ENCODE measurements around the gene DCAF16. TPM values are rescaled to one million over a fixed set of nuclear protein-coding genes. Genes with fewer than 3 reads are reported as not detected.

The DCAF16 gene
- total RNA-seq, 1 experiment from 2014 or later = 46.2 TPM

DNA sequence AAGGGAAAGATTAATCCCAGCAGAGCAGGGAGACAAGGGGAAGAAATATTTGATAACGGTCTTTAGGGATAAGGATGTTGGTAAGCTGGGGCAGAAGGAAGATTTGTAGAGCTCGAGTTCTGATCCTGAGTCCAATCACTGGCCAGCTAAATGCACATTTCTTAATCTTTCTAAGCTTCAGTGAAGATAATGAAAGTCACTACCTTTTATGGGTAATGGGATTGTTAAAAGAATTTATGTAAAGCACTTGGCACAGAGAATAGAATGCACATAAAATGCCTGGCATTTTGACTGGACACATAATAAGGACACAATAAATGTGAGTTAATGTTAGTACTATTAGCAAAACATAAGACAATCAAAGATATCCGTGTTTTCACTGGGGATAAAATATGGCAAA is 43.5 kb upstream of the DCAF16 start:
- no peaks in the 10 kb centered on the region for H3K9me3 ChIP-seq (ENCODE audit: control insufficient read depth, low read depth, low read length)
- no peak overlapping the region for H2BK5ac ChIP-seq (ENCODE audit: insufficient read length, low read length)
- no peak for DNase-seq
- no peak overlapping the region for H3T11ph ChIP-seq (ENCODE audit: low read length)
- Mint-ChIP-seq H3K36me3 (ENCODE audit: insufficient read depth in 1 of 3, low read depth in 3 of 3) (peaks cover 0 to 4% (median 0%) of the 10 kb centered on the region in 3 experiments; a peak in 2 of 7 replicates), H3K27me3 (ENCODE audit: low read depth) (no peaks in the 10 kb centered on the region), H3K4me1 (peaks cover 0 to 3% of the 10 kb centered on the region in 2 experiments; a peak in 1 of 4 replicates), H3K27ac (no peak overlapping the region), H3K4me3 (no peak overlapping the region), H3K9me3 (peaks cover 6% of the 10 kb centered on the region in 2 experiments; a peak in 3 of 5 replicates)
- TF ChIP-seq, protein P1, sequence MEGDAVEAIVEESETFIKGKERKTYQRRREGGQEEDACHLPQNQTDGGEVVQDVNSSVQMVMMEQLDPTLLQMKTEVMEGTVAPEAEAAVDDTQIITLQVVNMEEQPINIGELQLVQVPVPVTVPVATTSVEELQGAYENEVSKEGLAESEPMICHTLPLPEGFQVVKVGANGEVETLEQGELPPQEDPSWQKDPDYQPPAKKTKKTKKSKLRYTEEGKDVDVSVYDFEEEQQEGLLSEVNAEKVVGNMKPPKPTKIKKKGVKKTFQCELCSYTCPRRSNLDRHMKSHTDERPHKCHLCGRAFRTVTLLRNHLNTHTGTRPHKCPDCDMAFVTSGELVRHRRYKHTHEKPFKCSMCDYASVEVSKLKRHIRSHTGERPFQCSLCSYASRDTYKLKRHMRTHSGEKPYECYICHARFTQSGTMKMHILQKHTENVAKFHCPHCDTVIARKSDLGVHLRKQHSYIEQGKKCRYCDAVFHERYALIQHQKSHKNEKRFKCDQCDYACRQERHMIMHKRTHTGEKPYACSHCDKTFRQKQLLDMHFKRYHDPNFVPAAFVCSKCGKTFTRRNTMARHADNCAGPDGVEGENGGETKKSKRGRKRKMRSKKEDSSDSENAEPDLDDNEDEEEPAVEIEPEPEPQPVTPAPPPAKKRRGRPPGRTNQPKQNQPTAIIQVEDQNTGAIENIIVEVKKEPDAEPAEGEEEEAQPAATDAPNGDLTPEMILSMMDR (conservative IDR thresholded peaks at IDR 0.05) = no peak
- H3K4me1 ChIP-seq (ENCODE audit: insufficient read depth, low read length) = no peaks in the 10 kb centered on the region
- no peaks in the 10 kb centered on the region for H3K27me3 ChIP-seq (ENCODE audit: insufficient read depth, low read length)
- no peak overlapping the region for H2AFZ ChIP-seq (ENCODE audit: low read length)
- H3K79me1 ChIP-seq (ENCODE audit: insufficient read depth, low read depth, low read length, poor library complexity, severe bottlenecking) = no peaks in the 10 kb centered on the region
- no peak overlapping the region for H3K9ac ChIP-seq (ENCODE audit: extremely low read depth, insufficient read length, low read length)
- no peak overlapping the region for H3K56ac ChIP-seq (ENCODE audit: insufficient read length, low read depth, low read length)
- no peak overlapping the region for H3K4me2 ChIP-seq (ENCODE audit: insufficient read depth, insufficient read length, low read length)
- no peak overlapping the region for H3K27ac ChIP-seq (ENCODE audit: insufficient read length, low read depth, low read length)
- no peak overlapping the region for H2BK12ac ChIP-seq (ENCODE audit: insufficient read length, low read depth, low read length)
- no peak overlapping the region for H2AK5ac ChIP-seq (ENCODE audit: insufficient read length, low read length)
- no peak overlapping the region for H2BK120ac ChIP-seq (ENCODE audit: low read depth, low read length, poor library complexity, severe bottlenecking)
- H3K79me2 ChIP-seq (ENCODE audit: insufficient read depth, low read length) = no peaks in the 10 kb centered on the region
- WGBS (ENCODE audit: extremely low coverage, insufficient read length, low lambda C conversion rate) = no CpG with 5 or more reads among the region's 3 CpGs
- H2BK15ac ChIP-seq (ENCODE audit: low read depth, low read length) = no peak overlapping the region
- no peak overlapping the region for H4K5ac ChIP-seq (ENCODE audit: insufficient read length, low read depth, low read length)
- H4K20me1 ChIP-seq (ENCODE audit: control insufficient read depth, insufficient read depth, insufficient read length) = no peaks in the 10 kb centered on the region
- no peak overlapping the region for H2BK20ac ChIP-seq (ENCODE audit: low read depth, low read length, poor library complexity, severe bottlenecking)
- no peak overlapping the region for H3K23ac ChIP-seq (ENCODE audit: insufficient read length, low read depth, low read length)
- H3K14ac ChIP-seq (ENCODE audit: insufficient read depth, low read length) = no peak overlapping the region
- H3K18ac ChIP-seq (ENCODE audit: insufficient read length, low read depth, low read length) = no peak overlapping the region
- no peak overlapping the region for H4K91ac ChIP-seq (ENCODE audit: insufficient read length, low read depth, low read length)
- no peaks in the 10 kb centered on the region for H3K23me2 ChIP-seq (ENCODE audit: insufficient read length, low read depth, low read length, poor library complexity, severe bottlenecking)
- no peak overlapping the region for H4K8ac ChIP-seq (replicated peaks; ENCODE audit: insufficient read length, low read depth, low read length)
- H3K4ac ChIP-seq (ENCODE audit: low read depth, low read length) = no peak overlapping the region

Data from H9 (cell line).